Measurements from ENCODE around the gene PLTP. TPM values are rescaled to one million over a fixed set of nuclear protein-coding genes. Genes with fewer than 3 reads are reported as not detected.
A peak's percentile ranks its signal among the peaks of the same experiment; 100 is the strongest.

Gene PLTP
- total and polyA plus RNA-seq, 2 of the 13 experiments (the other 11 are each of a cell fraction or from before 2014, with no cell fraction given) = 16.9 to 28.6 TPM

DNA sequence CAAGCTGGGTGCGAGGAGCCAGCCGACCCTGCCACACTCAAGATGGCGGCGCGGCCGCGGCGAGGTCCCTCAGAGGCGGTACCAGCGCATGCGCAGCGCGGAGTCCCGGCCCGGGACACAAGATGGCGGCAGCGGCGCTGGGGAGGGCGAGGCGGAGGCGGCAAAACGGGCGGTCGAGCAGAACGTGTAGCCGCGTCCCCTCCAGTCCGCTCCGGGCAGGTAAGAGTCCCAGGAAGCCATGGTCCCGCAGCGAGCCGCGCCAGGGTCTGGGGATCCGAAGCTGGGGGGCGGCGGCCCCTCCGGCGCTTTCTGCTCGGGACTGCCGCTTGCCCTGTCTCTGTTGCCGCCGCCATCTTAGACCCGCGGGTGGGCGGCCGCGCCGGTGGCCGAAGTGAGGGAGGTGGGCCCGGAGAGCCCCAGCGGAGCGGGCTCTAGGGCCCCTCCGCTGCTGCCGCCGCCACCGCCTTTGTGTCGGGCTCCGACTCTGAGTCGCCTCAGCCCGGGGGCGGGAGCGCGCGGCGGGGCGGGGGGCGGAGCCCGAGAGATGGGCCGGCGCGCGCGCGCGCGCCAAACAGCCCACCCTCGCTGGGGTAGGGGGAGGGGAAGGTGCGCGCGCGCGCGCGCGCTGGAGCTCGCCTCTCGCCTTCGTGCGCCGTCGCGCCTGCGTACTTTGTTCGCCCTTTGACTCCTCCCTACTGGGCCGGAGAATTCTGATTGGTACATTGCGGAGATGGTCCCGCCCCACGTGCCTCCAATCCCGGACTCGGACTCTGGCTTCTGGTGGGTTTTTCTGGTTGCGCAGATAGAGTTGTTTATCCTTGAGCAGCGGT is 22.8 kb upstream of the PLTP start, which contains the start of gene PCIF1 (continued):
- TF ChIP-seq, protein P1, sequence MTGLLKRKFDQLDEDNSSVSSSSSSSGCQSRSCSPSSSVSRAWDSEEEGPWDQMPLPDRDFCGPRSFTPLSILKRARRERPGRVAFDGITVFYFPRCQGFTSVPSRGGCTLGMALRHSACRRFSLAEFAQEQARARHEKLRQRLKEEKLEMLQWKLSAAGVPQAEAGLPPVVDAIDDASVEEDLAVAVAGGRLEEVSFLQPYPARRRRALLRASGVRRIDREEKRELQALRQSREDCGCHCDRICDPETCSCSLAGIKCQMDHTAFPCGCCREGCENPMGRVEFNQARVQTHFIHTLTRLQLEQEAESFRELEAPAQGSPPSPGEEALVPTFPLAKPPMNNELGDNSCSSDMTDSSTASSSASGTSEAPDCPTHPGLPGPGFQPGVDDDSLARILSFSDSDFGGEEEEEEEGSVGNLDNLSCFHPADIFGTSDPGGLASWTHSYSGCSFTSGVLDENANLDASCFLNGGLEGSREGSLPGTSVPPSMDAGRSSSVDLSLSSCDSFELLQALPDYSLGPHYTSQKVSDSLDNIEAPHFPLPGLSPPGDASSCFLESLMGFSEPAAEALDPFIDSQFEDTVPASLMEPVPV (CRISPR knock-in tag; IDR thresholded peaks at IDR 0.05) = peak; percentile 88; the same call in 1 of the 2 replicates
- TF ChIP-seq, protein P2, sequence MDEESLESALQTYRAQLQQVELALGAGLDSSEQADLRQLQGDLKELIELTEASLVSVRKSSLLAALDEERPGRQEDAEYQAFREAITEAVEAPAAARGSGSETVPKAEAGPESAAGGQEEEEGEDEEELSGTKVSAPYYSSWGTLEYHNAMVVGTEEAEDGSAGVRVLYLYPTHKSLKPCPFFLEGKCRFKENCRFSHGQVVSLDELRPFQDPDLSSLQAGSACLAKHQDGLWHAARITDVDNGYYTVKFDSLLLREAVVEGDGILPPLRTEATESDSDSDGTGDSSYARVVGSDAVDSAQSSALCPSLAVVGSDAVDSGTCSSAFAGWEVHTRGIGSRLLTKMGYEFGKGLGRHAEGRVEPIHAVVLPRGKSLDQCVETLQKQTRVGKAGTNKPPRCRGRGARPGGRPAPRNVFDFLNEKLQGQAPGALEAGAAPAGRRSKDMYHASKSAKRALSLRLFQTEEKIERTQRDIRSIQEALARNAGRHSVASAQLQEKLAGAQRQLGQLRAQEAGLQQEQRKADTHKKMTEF (CRISPR knock-in tag; IDR thresholded peaks at IDR 0.05) = peak; percentile 95
- TF ChIP-seq ZFP37 (CRISPR knock-in tag; IDR thresholded peaks at IDR 0.05; ENCODE audit: borderline replicate concordance) (peak; percentile 39; the same call in 1 of the 2 replicates), RFX1 (IDR thresholded peaks at IDR 0.05) (peak; percentile 46; the same call in 1 of the 2 replicates), ZNF296 (CRISPR knock-in tag; conservative IDR thresholded peaks at IDR 0.05) (peak; percentile 88; the same call in 1 of the 2 replicates), NR0B2 (CRISPR knock-in tag; IDR thresholded peaks at IDR 0.05) (peak; percentile 97), REXO4 (CRISPR knock-in tag; IDR thresholded peaks at IDR 0.05; ENCODE audit: borderline replicate concordance) (no peak), ZNF737 (CRISPR knock-in tag; IDR thresholded peaks at IDR 0.05; ENCODE audit: borderline replicate concordance) (no peak), REL (CRISPR knock-in tag; conservative IDR thresholded peaks at IDR 0.05) (no peak; the same call in 1 of the 2 replicates), HNRNPLL (IDR thresholded peaks at IDR 0.05; ENCODE audit: low read depth, low read length, poor library complexity, severe bottlenecking) (peak; percentile 75), ISX (CRISPR knock-in tag; conservative IDR thresholded peaks at IDR 0.05) (peak; percentile 93; the same call in 1 of the 2 replicates), MIXL1 (CRISPR knock-in tag; IDR thresholded peaks at IDR 0.05) (peak; percentile 32), RAD51 (IDR thresholded peaks at IDR 0.05; ENCODE audit: borderline replicate concordance) (peak; percentile 49; the same call in 1 of the 2 replicates), JARID2 (CRISPR knock-in tag; IDR thresholded peaks at IDR 0.05; ENCODE audit: insufficient replicate concordance) (peak; percentile 99), RBFOX2 (IDR thresholded peaks at IDR 0.05; ENCODE audit: low read depth, low read length) (peak; percentile 100), NFE2 (CRISPR knock-in tag; IDR thresholded peaks at IDR 0.05) (peak; percentile 51; the same call in 1 of the 2 replicates), ERF (CRISPR knock-in tag; IDR thresholded peaks at IDR 0.05) (peak; percentile 93), ZNF383 (CRISPR knock-in tag; IDR thresholded peaks at IDR 0.05; ENCODE audit: borderline replicate concordance) (no peak), U2AF1 (optimal IDR thresholded peaks at IDR 0.05; ENCODE audit: low read depth, low read length) (peak; percentile 91), ZNF34 (CRISPR knock-in tag; IDR thresholded peaks at IDR 0.05; ENCODE audit: borderline replicate concordance) (peak; percentile 71; the same call in 1 of the 2 replicates), HHEX (CRISPR knock-in tag; IDR thresholded peaks at IDR 0.05) (no peak), TARDBP (CRISPR knock-in tag; IDR thresholded peaks at IDR 0.05) (peak; percentile 64; the same call in 1 of the 2 replicates), TCF12 (IDR thresholded peaks at IDR 0.05) (no peak), TCF12 (CRISPR knock-in tag; IDR thresholded peaks at IDR 0.05) (peak; percentile 94), RARA (CRISPR knock-in tag; IDR thresholded peaks at IDR 0.05) (peak; percentile 51), THAP11 (CRISPR knock-in tag; IDR thresholded peaks at IDR 0.05) (peak; percentile 89)
- TF ChIP-seq, protein P3, sequence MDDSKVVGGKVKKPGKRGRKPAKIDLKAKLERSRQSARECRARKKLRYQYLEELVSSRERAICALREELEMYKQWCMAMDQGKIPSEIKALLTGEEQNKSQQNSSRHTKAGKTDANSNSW (CRISPR knock-in tag; IDR thresholded peaks at IDR 0.05; ENCODE audit: borderline replicate concordance) = peak; percentile 68; the same call in 1 of the 2 replicates
- TF ChIP-seq, protein P4, sequence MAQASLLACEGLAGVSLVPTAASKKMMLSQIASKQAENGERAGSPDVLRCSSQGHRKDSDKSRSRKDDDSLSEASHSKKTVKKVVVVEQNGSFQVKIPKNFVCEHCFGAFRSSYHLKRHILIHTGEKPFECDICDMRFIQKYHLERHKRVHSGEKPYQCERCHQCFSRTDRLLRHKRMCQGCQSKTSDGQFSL (CRISPR knock-in tag; IDR thresholded peaks at IDR 0.05) = peak; percentile 57; the same call in 1 of the 2 replicates

Data from HepG2 (cell line).